ENCODE measurements around the gene ADGRG6.

GRCh38 chr6:142332393-142333098 lies 30.7 kb downstream of the ADGRG6 start:
- TF ChIP-seq CTCF (IDR thresholded peaks at IDR 0.05) (no peak), POLR2A (IDR thresholded peaks at IDR 0.05) (no peak)

All from Peyer's patch (tissue), 4 donors.